ENCODE data around the gene AIM2.

DNA sequence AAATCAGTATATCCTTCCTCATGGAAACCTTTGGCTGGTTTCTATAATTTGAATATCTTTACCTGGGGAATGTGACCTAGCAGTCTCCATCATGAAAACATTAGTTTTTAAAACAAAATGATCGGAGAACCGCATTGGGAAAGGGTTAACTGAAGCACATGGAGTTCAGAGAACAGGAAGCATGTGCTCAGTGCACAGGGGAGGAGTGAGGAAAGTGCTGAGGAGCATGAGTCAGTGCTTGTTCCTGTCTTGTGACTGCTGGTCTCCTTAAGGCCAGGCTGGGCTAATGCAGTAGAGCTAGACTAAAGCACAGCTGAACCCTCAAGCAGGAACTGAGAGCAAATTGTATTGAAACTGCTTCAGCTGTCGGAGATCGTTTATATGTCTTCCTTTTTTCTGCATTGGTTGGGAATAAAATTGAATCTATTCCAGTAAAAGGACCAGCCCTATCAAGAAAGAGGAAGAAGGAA, 61.1 kb downstream of the AIM2 start:
- TF ChIP-seq, protein P1, sequence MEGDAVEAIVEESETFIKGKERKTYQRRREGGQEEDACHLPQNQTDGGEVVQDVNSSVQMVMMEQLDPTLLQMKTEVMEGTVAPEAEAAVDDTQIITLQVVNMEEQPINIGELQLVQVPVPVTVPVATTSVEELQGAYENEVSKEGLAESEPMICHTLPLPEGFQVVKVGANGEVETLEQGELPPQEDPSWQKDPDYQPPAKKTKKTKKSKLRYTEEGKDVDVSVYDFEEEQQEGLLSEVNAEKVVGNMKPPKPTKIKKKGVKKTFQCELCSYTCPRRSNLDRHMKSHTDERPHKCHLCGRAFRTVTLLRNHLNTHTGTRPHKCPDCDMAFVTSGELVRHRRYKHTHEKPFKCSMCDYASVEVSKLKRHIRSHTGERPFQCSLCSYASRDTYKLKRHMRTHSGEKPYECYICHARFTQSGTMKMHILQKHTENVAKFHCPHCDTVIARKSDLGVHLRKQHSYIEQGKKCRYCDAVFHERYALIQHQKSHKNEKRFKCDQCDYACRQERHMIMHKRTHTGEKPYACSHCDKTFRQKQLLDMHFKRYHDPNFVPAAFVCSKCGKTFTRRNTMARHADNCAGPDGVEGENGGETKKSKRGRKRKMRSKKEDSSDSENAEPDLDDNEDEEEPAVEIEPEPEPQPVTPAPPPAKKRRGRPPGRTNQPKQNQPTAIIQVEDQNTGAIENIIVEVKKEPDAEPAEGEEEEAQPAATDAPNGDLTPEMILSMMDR (IDR thresholded peaks at IDR 0.05; ENCODE audit: low read length) = no peak
- no peak for TF ChIP-seq EZH2 (IDR thresholded peaks at IDR 0.05; ENCODE audit: borderline replicate concordance, low read length)

All from OCI-LY1 (cell line).